Measurements from ENCODE around the gene ZNF584. TPM values are rescaled to one million over a fixed set of nuclear protein-coding genes. Genes with fewer than 3 reads are reported as not detected.

ZNF584 gene
- total and polyA plus RNA-seq, 2 experiments from 2014 or later, result 2.3 to 8.1 TPM

GRCh38 chr19:58387338-58388174 lies 20.9 kb upstream of the ZNF584 start:
- Histone ChIP-seq H3K9me2 (ENCODE audit: insufficient read depth) (no peaks in the 10 kb centered on the region), H2AFZ (no peak overlapping the region), H3K4me3 (peak overlapping the region; percentile 87), H3K79me2 (replicated peaks; ENCODE audit: insufficient read depth) (peaks cover 49% of the 10 kb centered on the region), H3K36me3 (ENCODE audit: insufficient read depth) (peaks cover 34% of the 10 kb centered on the region), H3K4me1 (ENCODE audit: insufficient read depth) (peaks cover 13% of the 10 kb centered on the region), H4K20me1 (replicated peaks; ENCODE audit: insufficient read depth) (peaks cover 36% of the 10 kb centered on the region), H3K27ac (ENCODE audit: low read depth) (0 out of 2 replicates have a peak overlapping the region, but pooled peaks have one; percentile 33), H3K27me3 (ENCODE audit: insufficient read depth) (no peaks in the 10 kb centered on the region), H3F3A (replicated peaks; ENCODE audit: low read depth) (peaks cover 44% of the 10 kb centered on the region), H3K4me2 (peak overlapping the region; percentile 99)
- peak; percentile 9 to 26; a peak in 1 of 4 replicates for TF ChIP-seq CTCF (conservative IDR thresholded peaks at IDR 0.05; ENCODE audit: low read depth in 2 of 2)
- no peak for TF ChIP-seq REST (IDR thresholded peaks at IDR 0.05; ENCODE audit: unreplicated experiment)
- H3K27me3 Mint-ChIP-seq (ENCODE audit: insufficient read depth, low read depth, poor library complexity), result peaks cover 20% of the 10 kb centered on the region
- ATAC-seq (no peak), DNase-seq (ENCODE audit: low spot score) (no peak)
- peak overlapping the region; percentile 99 for H3K4me3 Mint-ChIP-seq
- H3K36me3 Mint-ChIP-seq (ENCODE audit: low read depth), result peaks cover 54% of the 10 kb centered on the region
- H3K27ac Mint-ChIP-seq, result peak overlapping the region; percentile 91
- peaks cover 3% of the 10 kb centered on the region; the same call in 2 of the 3 replicates for H3K9me3 Mint-ChIP-seq
- peaks cover 25% of the 10 kb centered on the region for H3K4me1 Mint-ChIP-seq

GRCh38 chr19:58388175-58388526 lies 20.3 kb upstream of the ZNF584 start:
- peak overlapping the region; percentile 87 for H3K4me3 ChIP-seq
- peak overlapping the region; percentile 91 for H3K27ac Mint-ChIP-seq
- H3K4me3 Mint-ChIP-seq, result peak overlapping the region; percentile 99
- peaks cover 49% of the 10 kb centered on the region for H3K79me2 ChIP-seq (replicated peaks; ENCODE audit: insufficient read depth)
- peaks cover 25% of the 10 kb centered on the region for H3K4me1 Mint-ChIP-seq
- peak overlapping the region; percentile 99 for H3K4me2 ChIP-seq
- H3K27me3 ChIP-seq (ENCODE audit: insufficient read depth), result no peaks in the 10 kb centered on the region
- H3K9me2 ChIP-seq (ENCODE audit: insufficient read depth), result no peaks in the 10 kb centered on the region
- peaks cover 39% of the 10 kb centered on the region for H3K36me3 ChIP-seq (ENCODE audit: insufficient read depth)
- no peak overlapping the region for H3K27ac ChIP-seq (ENCODE audit: low read depth)
- DNase-seq (ENCODE audit: low spot score), result no peak
- peaks cover 13% of the 10 kb centered on the region for H3K4me1 ChIP-seq (ENCODE audit: insufficient read depth)
- H3K36me3 Mint-ChIP-seq (ENCODE audit: low read depth), result peaks cover 60% of the 10 kb centered on the region
- H2AFZ ChIP-seq, result no peak overlapping the region
- peaks cover 3% of the 10 kb centered on the region; the same call in 2 of the 3 replicates for H3K9me3 Mint-ChIP-seq
- peaks cover 50% of the 10 kb centered on the region for H3F3A ChIP-seq (replicated peaks; ENCODE audit: low read depth)
- no peak for ATAC-seq
- peaks cover 19% of the 10 kb centered on the region for H3K27me3 Mint-ChIP-seq (ENCODE audit: insufficient read depth, low read depth, poor library complexity)
- H4K20me1 ChIP-seq (replicated peaks; ENCODE audit: insufficient read depth), result peaks cover 36% of the 10 kb centered on the region
- no peak for TF ChIP-seq EZH2 (IDR thresholded peaks at IDR 0.05; ENCODE audit: low read depth, unreplicated experiment)
- TF ChIP-seq ZNF114 (CRISPR knock-in tag; IDR thresholded peaks at IDR 0.05), result no peak
- no peak for TF ChIP-seq CTCF (conservative IDR thresholded peaks at IDR 0.05; ENCODE audit: low read depth in 2 of 2)
- no peak for TF ChIP-seq NANOG (IDR thresholded peaks at IDR 0.05; ENCODE audit: borderline replicate concordance)
- no peak for TF ChIP-seq POLR2AphosphoS5 (IDR thresholded peaks at IDR 0.05; ENCODE audit: low read depth)
- TF ChIP-seq ETS1 (IDR thresholded peaks at IDR 0.05), result no peak

All from GM23338 (cell line).